ENCODE data around the gene USP49. TPM values are rescaled to one million over a fixed set of nuclear protein-coding genes. Genes with fewer than 3 reads are reported as not detected.

The USP49 gene
- total RNA-seq, 1 experiment from 2014 or later = 10.5 TPM

GRCh38 chr6:41931792-41932191, 36.6 kb upstream of the USP49 start:
- Histone ChIP-seq H3K9me3 (ENCODE audit: low read depth, low read length, poor library complexity, severe bottlenecking) (no peaks in the 10 kb centered on the region), H3K4me1 (ENCODE audit: insufficient read depth, low read length, poor library complexity, severe bottlenecking) (no peaks in the 10 kb centered on the region), H3K36me3 (ENCODE audit: insufficient read depth, low read length, poor library complexity, severe bottlenecking) (peaks cover 76% of the 10 kb centered on the region), H3K27me3 (replicated peaks; ENCODE audit: insufficient read depth, low read depth, low read length, poor library complexity) (no peaks in the 10 kb centered on the region), H3K4me3 (ENCODE audit: low read depth, low read length, poor library complexity, severe bottlenecking) (no peak overlapping the region), H3K27ac (ENCODE audit: low read depth, low read length, poor library complexity, severe bottlenecking) (no peak overlapping the region)
- no peak for TF ChIP-seq CTCF (conservative IDR thresholded peaks at IDR 0.05; ENCODE audit: low read depth, low read length)
- no peak for TF ChIP-seq EZH2 (IDR thresholded peaks at IDR 0.05; ENCODE audit: borderline replicate concordance, low read depth, low read length, poor library complexity, severe bottlenecking)
- ChIA-PET CTCF (no interaction called here), POLR2A (ENCODE audit: low non-redundant PET) (no interaction called here)
- BruUV-seq (replicated peaks) = no TSS peak
- intact Hi-C loops (cut with micrococcal nuclease; ENCODE audit: unreplicated experiment) = no loop called here
- no peak for DNase-seq (ENCODE audit: low spot score)

GRCh38 chr6:41929924-41930323, 34.7 kb upstream of the USP49 start:
- CTCF ChIA-PET = no interaction called here
- DNase-seq (ENCODE audit: low spot score) = no peak
- Histone ChIP-seq H3K4me3 (ENCODE audit: low read depth, low read length, poor library complexity, severe bottlenecking) (no peak overlapping the region), H3K9me3 (ENCODE audit: low read depth, low read length, poor library complexity, severe bottlenecking) (no peaks in the 10 kb centered on the region), H3K4me1 (ENCODE audit: insufficient read depth, low read length, poor library complexity, severe bottlenecking) (no peaks in the 10 kb centered on the region), H3K27me3 (replicated peaks; ENCODE audit: insufficient read depth, low read depth, low read length, poor library complexity) (no peaks in the 10 kb centered on the region), H3K36me3 (ENCODE audit: insufficient read depth, low read length, poor library complexity, severe bottlenecking) (peaks cover 81% of the 10 kb centered on the region), H3K27ac (ENCODE audit: low read depth, low read length, poor library complexity, severe bottlenecking) (no peak overlapping the region)
- POLR2A ChIA-PET (ENCODE audit: low non-redundant PET) = no interaction called here
- TF ChIP-seq EZH2 (IDR thresholded peaks at IDR 0.05; ENCODE audit: borderline replicate concordance, low read depth, low read length, poor library complexity, severe bottlenecking) = no peak
- no peak for TF ChIP-seq CTCF (conservative IDR thresholded peaks at IDR 0.05; ENCODE audit: low read depth, low read length)
- intact Hi-C loops (cut with micrococcal nuclease; ENCODE audit: unreplicated experiment) = no loop called here
- BruUV-seq (replicated peaks) = no TSS peak

- intact Hi-C loops (cut with micrococcal nuclease; ENCODE audit: unreplicated experiment) = no loop called here
- Histone ChIP-seq H3K36me3 (ENCODE audit: insufficient read depth, low read length, poor library complexity, severe bottlenecking) (peaks cover 76% of the 10 kb centered on the region), H3K4me1 (ENCODE audit: insufficient read depth, low read length, poor library complexity, severe bottlenecking) (peaks cover 9% of the 10 kb centered on the region), H3K4me3 (ENCODE audit: low read depth, low read length, poor library complexity, severe bottlenecking) (no peak overlapping the region), H3K27me3 (replicated peaks; ENCODE audit: insufficient read depth, low read depth, low read length, poor library complexity) (no peaks in the 10 kb centered on the region), H3K27ac (ENCODE audit: low read depth, low read length, poor library complexity, severe bottlenecking) (no peak overlapping the region), H3K9me3 (ENCODE audit: low read depth, low read length, poor library complexity, severe bottlenecking) (no peaks in the 10 kb centered on the region)
- no TSS peak for BruUV-seq (replicated peaks)
- TF ChIP-seq EZH2 (IDR thresholded peaks at IDR 0.05; ENCODE audit: borderline replicate concordance, low read depth, low read length, poor library complexity, severe bottlenecking) = no peak
- no peak for TF ChIP-seq CTCF (conservative IDR thresholded peaks at IDR 0.05; ENCODE audit: low read depth, low read length)
- DNase-seq (ENCODE audit: low spot score) = no peak
- ChIA-PET CTCF (no interaction called here), POLR2A (ENCODE audit: low non-redundant PET) (no interaction called here)
Observed at GRCh38 chr6:41927253-41927652, 32.1 kb upstream of the USP49 start.

Measured in A673 (cell line).